ENCODE data around the gene PRDM16.

The PRDM16 gene

GRCh38 chr1:3429766-3430165 is 360.8 kb downstream of the PRDM16 start:
- no peak for DNase-seq

GRCh38 chr1:3430406-3430805 is 361.4 kb downstream of the PRDM16 start:
- DNase-seq = no peak

GRCh38 chr1:3430820-3431219 is 361.8 kb downstream of the PRDM16 start:
- no peak for DNase-seq

GRCh38 chr1:3431266-3431665 is 362.3 kb downstream of the PRDM16 start:
- DNase-seq = no peak

GRCh38 chr1:3431686-3432085 is 362.7 kb downstream of the PRDM16 start:
- no peak for DNase-seq

GRCh38 chr1:3432306-3432705 is 363.3 kb downstream of the PRDM16 start:
- no peak for DNase-seq

- no peak for DNase-seq
These were observed 364.1 kb downstream of the PRDM16 start for GRCh38 chr1:3433076-3433475.

- no peak for DNase-seq
These were observed 364.8 kb downstream of the PRDM16 start for GRCh38 chr1:3433596-3434320.

- DNase-seq = no peak
These were observed 365.6 kb downstream of the PRDM16 start for GRCh38 chr1:3434406-3435110.

- DNase-seq = no peak
These were observed 366.7 kb downstream of the PRDM16 start for GRCh38 chr1:3435666-3436065.

- DNase-seq = no peak
These were observed 367.4 kb downstream of the PRDM16 start for GRCh38 chr1:3436451-3436850.

GRCh38 chr1:3436901-3437300 is 367.9 kb downstream of the PRDM16 start:
- DNase-seq = no peak

GRCh38 chr1:3438661-3439180 is 369.7 kb downstream of the PRDM16 start:
- DNase-seq = no peak

GRCh38 chr1:3439346-3440299 is 370.6 kb downstream of the PRDM16 start:
- DNase-seq = no peak

- DNase-seq = no peak
These were observed 371.3 kb downstream of the PRDM16 start for GRCh38 chr1:3440300-3440681.

GRCh38 chr1:3440711-3441409 is 371.9 kb downstream of the PRDM16 start:
- no peak for DNase-seq

GRCh38 chr1:3441410-3441847 is 372.4 kb downstream of the PRDM16 start:
- DNase-seq = no peak

GRCh38 chr1:3441880-3442279 is 372.9 kb downstream of the PRDM16 start:
- DNase-seq = no peak

GRCh38 chr1:3442331-3442730 is 373.3 kb downstream of the PRDM16 start:
- no peak for DNase-seq

- no peak for DNase-seq
These were observed 373.9 kb downstream of the PRDM16 start for GRCh38 chr1:3442901-3443300.

- DNase-seq = no peak
These were observed 374.8 kb downstream of the PRDM16 start for GRCh38 chr1:3443807-3444206.

GRCh38 chr1:3444298-3444697 is 375.3 kb downstream of the PRDM16 start:
- no peak for DNase-seq

GRCh38 chr1:3444736-3445135 is 375.7 kb downstream of the PRDM16 start:
- no peak for DNase-seq

Data from activated CD8-positive, alpha-beta memory T cell treated with anti-CD3 and anti-CD28 coated beads for 24 hours (primary cell).